GM19240 (cell line): ENCODE results near the gene UHRF1.
"Not testable (repeated sequence)": the region's sequence is repeated elsewhere in the genome, so short reads cannot be mapped to it uniquely, and the experiment has no call there.

ENCODE experiments used
- DNase-seq: peaks from one replicate; pipeline ENCODE4 v3.0.0; 2011; ENCODE audit warnings: low spot score; ENCODE audit not compliant: insufficient read length

UHRF1 gene

GRCh38 chr19:4897146-4897545 lies 12.2 kb upstream of the UHRF1 start:
- DNase-seq = no peak

- DNase-seq = not testable (repeated sequence)
Observed at GRCh38 chr19:4900879-4901278, 8.4 kb upstream of the UHRF1 start.

DNA sequence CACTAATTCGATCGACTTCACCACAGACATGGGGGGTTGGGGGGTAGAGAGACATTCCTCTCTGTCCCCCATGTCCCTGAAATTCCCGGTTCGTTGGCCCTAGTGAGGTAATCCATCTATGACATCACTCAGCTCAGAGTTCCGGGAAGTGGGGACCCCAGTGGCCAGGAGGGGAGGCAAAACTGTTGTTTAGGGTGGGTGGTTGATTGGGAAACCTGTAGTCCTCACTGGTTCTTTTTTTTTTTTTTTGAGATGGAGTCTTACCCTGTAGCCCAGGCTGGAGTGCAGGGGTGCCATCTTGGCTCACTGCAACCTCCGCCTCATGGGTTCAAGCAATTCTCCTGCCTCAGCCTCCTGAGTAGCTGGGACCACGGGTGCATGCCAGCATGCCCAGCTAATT lies 6.5 kb upstream of the UHRF1 start, which contains the start of gene ARRDC5:
TSS of gene ARRDC5 (minus strand) at position 101 of the 400 bp plus-strand sequence. CDS start at position 30, 71 bp downstream.
- DNase-seq = no peak

- no peak for DNase-seq
Observed at GRCh38 chr19:4904481-4904880, 4.8 kb upstream of the UHRF1 start.

- DNase-seq = no peak
Observed at GRCh38 chr19:4906963-4907362, 2.3 kb upstream of the UHRF1 start.

DNA sequence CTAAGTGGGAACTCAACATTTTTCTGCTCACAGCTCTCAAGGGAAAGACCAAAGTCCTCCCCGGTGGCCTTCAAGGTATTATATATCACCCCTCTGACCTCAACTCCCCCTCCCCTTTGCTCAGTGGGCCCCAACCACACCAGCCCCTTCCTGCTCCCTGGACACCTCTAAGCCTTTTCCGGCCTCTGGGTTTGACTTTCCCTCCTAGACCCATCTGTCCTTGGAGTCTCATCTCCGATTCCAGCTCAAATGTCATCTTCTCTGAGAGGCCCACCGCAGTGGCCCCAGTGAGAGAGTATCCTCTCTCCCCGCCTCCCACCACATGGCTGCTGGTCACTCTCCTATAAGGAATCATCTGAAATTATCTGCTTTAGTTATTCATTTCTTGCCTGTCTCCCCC lies 941 bp upstream of the UHRF1 start:
- DNase-seq = no peak

- DNase-seq = no peak
Observed at GRCh38 chr19:4908781-4909155, 533 bp upstream of the UHRF1 start.

- peak; percentile 95 for DNase-seq
Observed at GRCh38 chr19:4909897-4910593, 744 bp downstream of the UHRF1 start.

GRCh38 chr19:4910594-4911281 lies 1.4 kb downstream of the UHRF1 start:
- DNase-seq = no peak

DNA sequence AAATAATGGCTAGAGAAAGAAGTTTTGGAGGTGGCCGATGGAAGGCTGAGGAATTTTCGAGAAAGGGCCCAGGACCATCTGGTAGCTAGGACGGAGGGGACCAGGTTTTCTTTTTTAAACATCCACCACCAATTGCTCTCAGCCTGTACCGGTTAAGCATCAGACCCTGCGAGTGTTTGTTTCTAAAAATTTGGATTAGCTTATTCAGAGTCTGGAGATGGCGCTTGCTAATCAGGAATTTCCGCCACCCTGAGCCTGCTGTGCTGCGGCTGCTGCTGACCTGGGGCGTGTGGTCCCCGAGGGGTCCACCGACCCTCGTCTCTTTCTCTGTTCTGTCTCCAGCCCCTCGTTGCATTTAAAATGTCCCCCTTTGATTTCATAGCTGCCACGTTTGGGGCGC lies 2.0 kb downstream of the UHRF1 start:
- DNase-seq = no peak

DNA sequence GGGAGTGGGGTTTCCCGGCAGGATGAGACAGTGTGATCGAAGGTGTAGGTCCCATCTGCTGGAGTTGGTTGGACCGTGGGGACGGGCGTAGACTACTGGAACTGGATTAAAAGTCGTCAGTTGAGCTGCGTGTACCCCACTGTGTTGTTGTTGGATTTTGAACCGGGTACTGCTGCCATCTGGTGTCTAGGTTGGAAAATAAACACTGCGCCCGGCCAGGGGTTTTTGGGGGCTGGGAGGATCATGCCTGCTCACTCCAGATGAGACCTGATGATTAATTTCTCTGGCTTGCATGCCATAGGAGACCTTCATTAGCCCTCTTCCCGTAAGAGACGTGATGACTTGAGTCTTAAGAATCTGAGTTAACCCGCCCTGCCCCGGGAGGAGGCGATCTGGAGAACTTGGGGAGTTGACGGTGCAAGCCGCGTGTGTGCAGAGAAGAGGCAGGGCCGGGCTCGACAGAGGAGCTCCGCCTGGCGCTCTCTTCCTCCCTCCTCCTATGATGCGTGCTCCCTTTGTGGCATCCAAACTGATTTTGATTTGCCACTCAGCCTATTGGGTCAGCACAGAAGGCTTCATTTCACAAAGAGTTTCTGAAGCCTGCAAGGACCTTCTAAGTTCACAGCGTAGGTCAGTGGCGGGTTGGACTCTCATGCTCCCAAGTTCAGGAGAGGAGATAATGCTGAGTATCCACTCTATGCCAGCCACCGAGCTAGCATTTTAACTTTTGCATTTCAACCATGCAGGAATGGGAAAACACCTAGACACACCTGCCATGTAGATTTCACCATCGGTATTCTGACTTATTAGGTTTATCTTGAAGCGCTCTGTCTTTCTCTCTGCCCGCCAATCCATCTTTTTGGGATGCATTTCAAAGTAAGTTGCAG lies 2.7 kb downstream of the UHRF1 start:
- DNase-seq = no peak

DNA sequence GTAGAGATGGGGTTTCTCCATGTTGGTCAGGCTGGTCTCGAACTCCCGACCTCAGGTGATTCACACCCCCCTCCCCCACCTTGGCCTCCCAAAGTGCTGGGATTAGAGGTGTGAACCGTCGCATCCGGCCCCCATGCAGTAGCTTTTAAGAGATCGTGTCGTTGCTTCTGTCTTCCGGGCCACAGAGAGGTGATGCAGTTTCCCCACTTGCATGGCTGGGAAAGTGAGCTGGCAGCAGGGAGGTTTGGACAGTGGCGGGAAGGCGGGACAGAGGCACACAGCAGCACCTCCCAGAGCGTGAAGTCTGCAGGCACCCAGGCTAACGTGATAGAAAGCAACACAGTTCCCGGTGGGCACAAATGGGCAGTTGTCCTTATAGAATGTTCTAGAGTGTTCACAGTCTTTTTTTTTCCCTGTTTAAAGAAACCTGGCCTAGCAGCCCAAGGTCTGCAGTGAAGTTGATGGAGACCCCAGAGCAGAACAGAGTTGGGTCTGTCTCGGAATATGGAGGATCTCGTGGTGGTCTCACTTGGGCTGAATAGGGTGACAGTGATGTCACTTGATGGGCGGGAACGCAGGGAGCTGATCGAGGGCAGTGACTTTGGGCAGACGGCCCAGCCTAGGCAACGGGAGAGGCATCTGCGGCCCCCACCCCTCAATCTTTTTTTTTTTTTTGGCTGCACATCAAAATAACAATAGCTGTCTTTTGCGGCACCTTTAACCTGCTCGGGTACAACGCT lies 4.9 kb downstream of the UHRF1 start:
- DNase-seq = no peak

- no peak for DNase-seq
Observed at GRCh38 chr19:4914736-4915501, 5.6 kb downstream of the UHRF1 start.

GRCh38 chr19:4916292-4917082 lies 7.2 kb downstream of the UHRF1 start:
- DNase-seq = no peak

- no peak for DNase-seq
Observed at GRCh38 chr19:4922530-4923275, 13.4 kb downstream of the UHRF1 start.

- DNase-seq = no peak
Observed at GRCh38 chr19:4923276-4923747, 14.0 kb downstream of the UHRF1 start.

GRCh38 chr19:4929186-4929585 lies 19.9 kb downstream of the UHRF1 start:
- DNase-seq = no peak

GRCh38 chr19:4930664-4931063 lies 21.4 kb downstream of the UHRF1 start:
- DNase-seq = no peak

- DNase-seq = no peak
Observed at GRCh38 chr19:4932711-4933110, 23.4 kb downstream of the UHRF1 start.
